GM19025 (cell line): ENCODE data around the gene CDH4.

Source experiments
- ATAC-seq: cut with Tn5 transposase; IDR thresholded peaks from one replicate; pipeline ENCODE4 v1.9.1; 2021; ENCODE audit warnings: mild to moderate bottlenecking, low read depth, moderate library complexity; ENCODE audit not compliant: unreplicated experiment

Gene CDH4

DNA sequence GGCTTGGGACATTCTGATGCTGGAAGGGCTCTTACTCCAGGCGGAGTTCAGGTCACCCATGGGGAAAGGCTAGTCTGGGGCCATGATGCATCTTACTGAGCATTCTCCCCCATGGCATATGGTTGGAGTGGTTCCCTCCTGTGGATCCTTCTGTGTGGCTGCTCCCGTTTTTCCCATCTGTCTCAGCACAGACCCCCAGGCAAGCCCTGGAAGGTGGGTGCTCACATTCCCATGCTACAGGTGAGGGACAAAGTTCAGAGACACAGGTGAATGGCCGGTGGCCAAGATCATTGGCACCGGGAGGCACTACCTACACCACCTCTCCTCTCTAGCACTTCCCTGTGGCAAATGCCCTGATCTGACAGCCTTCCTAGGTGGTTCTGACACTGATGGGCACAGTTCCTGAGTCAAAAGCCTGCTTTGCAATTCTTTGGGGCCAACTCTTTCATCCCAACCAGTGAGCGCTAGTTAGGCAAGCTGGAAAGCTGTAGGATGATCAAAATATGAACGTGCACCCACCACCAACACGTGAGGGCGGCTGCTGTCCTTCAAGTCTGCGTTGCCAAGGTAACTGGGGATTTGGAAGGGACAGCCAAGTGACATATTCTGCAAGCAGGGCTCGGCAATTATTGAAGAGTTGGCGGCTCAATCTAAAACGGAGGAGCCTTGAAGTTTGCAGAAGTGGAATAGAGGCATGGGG lies 124.6 kb downstream of the CDH4 start:
- no peak for ATAC-seq

DNA sequence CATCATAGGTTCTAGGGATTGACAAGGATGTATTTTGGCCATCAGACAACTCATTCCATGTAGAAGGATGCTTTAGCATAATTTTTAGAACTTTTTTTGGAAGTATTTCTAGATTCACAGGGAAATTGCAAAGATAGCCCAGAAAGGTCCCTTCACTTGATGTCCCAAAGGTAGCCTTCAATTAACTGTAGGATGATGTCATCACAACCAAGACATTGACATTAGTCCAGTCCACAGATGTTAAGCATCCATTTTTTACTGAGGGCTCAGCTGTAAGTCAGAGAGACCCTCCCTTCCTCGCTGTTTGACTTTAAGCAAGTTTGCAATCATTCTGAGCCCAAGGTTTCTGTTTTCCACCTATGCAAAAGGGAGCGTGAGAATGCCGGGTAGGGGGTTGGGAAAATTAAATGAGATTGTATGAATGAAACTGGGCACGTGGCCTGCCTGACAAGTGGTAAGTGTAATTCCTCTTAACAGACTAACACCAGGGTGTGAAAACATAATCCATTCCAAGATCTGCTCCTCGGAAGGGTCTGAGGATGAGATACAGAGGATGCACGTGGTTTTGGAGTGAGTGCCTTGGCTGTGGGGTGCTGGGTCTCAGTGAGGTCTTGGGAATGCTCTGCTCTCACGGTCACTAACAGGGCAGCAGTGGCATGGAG lies 126.8 kb downstream of the CDH4 start:
- no peak for ATAC-seq

DNA sequence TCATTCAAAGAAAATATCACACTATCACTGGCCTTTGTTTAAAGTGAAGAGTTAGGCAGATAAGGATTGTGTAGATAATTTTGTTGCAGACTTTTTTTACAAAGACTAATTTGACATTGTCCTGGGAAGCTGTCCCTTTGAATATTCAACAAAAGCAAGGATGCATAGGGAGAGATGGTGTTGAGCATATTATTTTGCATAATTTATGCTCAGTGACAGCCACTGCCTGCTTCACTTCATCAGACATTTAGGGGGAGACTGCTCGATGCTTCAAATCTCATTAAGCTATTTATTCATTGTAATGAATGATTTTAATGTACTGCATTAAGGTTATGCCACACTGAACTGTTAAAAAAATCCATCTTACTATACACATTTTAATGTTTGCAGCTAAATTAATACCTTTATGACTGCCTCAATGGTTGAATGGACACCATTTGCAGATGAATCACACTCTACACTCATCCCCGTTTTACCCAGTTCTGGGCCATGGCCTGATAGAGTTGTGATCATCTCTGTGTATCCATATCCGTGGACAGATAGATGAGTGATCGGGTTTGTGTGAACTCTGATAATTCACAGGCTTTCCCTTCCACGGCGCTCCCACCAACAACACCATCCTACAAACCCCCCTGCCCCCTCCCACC lies 128.0 kb downstream of the CDH4 start:
- no peak for ATAC-seq

DNA sequence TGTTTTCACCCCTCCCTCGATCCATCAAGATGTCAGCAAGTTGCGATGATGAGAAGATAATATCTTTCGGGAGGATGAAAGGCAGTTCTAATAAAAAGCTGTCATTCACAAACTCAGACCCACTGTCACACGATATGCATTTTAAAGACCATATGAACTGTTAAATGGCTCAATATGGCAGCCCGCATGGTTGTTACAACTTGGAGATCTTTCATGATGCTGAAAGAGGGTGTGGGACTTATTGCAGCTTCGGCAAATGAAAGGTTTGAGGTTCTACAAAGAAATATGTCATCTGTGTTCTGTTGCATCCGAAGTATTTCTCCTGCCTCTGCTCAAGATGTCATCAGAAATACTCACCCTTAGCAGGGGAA lies 128.5 kb downstream of the CDH4 start:
- no peak for ATAC-seq

DNA sequence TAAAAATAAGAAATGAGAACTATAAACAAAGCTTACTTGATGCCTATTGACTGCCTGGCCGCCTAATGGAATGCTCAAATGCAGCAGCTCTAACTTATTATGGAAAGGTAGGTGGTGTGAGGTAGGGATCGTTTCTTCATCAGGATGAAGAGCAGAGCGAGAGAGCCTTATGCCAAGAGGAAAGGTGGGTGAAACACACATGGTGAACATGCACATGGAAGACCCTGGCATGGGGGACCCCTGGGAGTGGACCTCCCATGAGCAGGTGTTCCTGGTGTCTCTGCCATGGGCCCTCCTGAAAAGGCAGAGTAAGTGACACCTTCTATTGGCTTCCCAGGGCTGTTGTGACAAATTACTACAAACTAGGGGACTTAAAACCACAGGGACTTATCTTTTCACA lies 130.1 kb downstream of the CDH4 start:
- no peak for ATAC-seq

DNA sequence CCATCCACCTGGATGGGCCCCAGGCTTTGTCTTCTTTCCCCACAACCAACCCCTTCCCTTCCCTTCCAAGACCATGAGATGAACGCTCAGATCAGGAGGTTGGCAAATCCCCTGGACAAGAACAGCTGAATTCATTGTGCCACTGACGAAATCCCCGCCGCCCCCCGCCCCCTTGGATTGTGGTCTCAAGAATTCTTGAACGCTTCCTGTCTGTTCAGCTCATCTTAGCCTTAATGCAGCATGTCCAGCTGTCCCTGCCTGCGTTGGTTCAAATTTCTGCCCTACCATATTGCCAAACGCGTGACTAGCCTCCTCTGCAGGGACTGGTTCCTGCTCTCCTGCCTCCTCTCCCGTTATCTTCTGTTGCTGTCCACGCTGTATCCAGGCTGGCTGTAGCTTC lies 133.2 kb downstream of the CDH4 start:
- ATAC-seq: no peak

DNA sequence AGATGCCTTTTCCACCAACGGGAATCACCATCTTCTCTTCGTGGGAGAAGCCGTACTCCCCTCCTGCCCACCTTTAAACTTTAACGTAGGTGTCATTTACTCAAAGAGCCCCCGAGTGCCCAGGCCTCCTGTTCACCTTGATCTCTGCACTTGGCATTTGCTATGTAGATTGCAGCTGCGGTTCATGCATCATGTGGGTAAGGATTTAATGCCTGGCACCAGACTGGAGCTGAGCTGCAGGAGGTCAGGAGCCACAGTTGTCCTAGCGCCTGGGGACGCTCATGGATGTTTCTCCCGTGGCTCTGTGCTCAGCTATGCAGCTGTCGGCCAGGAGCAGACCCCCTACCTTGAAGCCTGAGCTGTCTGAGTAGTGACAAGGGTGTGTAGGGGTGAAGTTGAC lies 133.7 kb downstream of the CDH4 start:
- no peak for ATAC-seq

DNA sequence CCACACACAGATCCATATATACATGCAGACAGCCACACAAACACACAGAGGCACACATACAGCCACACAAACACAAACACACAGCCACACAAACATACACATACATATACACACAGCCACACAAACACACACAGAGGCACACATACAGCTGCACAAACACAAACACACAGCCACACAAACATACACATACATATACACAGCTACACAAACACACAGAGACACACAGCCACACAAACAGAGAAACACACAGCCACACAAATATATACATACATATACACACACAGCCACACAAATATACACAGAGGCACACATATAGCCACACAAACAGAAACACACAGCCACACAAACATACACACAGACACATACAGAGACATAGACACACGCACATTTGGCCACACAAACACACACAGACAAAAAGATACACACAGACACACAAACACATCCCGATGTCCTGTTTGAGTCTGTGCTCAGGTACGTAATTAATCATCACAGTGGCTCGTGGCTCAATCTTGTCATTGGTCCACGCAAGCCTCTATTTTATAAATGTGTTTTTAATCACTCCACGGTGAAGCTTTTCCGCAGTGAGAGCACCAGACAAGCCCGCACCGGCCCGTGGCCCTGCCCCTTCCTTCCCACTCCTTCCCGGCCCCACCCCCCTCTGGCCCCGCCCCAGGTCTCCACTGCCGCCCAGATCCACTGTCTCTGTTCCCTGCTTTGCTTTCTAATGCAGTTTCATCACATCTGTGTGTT lies 135.3 kb downstream of the CDH4 start:
- no peak for ATAC-seq

DNA sequence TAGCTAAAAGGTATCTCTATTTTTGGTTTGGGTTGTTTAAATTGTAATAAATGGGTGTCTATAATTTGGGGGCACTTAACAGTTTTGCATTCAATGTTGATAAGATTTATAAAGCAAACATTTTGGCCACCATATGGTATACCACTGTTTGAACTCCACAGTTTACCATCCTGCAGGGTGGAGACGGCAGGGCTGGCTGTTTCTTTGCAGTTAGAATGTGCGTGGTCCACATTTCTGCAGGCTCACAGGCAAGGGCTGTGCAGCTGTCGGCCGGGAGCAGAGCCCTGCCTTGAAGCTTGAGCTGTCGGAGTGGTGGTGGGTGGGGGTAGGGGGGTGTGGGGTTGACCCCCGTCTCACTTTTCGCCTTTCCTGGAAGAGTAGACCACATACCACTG lies 135.9 kb downstream of the CDH4 start:
- no peak for ATAC-seq

DNA sequence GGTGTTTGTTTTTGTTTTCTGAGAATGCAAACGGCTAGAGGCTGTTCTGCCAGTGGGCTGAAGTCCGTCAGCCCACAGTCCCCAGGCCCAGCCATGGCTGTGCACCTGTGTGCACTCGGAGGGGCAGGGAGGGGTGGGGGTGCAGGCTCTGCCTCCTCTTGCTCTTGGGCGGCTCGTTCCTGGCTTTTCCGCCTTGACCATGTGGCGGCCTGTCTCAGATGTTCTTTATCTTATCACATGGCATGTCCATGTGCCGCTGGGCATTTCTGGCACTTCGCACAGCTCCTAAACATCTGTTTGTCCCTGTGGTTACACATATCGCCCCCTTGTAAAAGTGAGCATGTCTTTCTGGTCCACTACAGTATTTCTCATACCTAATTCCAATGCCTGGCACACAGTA lies 137.0 kb downstream of the CDH4 start:
- ATAC-seq: no peak

DNA sequence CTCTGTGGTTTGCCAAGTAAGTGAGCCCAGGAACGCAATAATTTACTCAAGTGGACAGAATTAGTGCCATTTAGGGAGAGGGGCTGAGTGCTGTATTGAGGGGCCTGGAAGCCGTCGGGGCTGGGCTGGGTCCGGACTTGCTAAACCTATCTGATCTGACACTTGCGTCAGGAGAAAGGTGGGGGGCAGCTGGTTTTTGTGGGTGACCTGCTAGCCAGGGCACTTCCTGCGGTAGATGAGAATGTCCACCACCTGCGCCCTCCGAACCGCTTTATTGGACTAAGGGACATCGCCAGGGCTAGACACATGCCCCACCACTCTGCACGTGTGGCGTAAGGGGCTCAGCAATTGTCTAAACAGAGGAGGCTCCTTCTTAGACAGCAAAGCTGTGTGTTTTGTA lies 139.1 kb downstream of the CDH4 start:
- no peak for ATAC-seq

DNA sequence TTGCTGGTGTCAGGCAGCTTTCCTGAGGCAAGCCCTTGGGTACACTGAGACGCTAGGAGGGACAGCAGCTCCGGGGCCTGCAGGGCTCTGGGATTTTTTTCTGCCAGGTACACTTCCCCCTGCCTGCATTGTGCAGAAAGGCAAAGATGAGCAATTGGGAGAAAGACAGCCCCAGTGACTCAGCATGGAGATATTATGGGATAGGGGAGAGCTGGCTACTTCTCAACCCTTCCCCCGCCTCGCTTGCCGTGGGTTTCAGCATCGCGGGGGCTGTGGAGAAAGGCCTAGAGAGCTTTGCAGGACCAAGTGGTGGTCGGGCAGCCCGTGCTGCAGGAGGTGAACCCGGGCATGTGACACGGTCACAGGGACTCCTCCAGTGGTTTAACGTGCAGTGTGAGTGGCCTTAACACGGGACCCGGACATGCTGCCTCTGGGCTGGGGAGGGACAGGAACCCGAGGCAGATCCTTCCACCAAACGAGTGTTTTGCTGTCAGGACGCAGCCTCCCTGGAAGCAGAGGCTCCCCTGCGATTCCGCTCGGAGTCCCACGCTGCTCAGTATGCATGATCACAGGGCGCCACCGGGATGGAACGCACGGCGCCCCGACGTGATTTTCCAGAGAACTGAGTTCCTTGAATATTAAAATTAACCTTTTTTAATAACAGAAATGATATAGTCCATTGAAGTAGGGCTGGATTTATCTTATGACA lies 139.9 kb downstream of the CDH4 start:
- no peak for ATAC-seq

DNA sequence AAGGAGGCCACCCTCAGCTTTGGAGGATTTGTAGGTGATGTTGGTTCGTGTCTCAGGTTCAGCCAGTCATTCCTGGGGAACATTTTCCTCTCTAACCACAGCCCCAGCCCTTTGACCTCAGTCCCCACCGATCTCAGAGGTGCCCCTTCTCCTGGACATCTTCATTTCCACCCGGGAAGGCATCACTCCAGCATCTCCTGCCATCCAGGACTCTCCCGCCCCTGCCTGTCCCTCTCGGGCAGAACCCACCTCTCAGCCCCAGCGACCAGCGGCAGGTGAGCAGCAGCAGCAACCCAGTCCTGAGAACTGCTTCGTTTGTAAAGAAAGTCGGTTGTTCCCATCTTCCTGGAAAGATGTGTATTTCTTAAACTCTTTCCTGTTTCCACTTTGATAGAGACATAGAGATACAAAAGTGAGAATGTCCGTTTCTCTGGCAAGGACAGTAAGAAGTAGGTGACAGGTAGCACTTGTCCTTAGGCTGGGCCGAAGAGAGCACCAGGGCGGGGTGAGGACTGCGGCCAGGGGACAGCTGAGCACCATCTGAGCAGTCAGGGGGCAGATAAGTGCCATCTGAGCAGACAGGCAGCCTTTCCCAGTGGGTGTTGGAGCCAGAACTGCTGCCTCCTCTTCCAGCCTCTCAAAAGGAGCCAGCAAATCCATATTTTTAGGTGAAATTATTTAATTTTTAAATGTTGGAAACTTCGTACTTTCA lies 142.2 kb downstream of the CDH4 start:
- no peak for ATAC-seq

DNA sequence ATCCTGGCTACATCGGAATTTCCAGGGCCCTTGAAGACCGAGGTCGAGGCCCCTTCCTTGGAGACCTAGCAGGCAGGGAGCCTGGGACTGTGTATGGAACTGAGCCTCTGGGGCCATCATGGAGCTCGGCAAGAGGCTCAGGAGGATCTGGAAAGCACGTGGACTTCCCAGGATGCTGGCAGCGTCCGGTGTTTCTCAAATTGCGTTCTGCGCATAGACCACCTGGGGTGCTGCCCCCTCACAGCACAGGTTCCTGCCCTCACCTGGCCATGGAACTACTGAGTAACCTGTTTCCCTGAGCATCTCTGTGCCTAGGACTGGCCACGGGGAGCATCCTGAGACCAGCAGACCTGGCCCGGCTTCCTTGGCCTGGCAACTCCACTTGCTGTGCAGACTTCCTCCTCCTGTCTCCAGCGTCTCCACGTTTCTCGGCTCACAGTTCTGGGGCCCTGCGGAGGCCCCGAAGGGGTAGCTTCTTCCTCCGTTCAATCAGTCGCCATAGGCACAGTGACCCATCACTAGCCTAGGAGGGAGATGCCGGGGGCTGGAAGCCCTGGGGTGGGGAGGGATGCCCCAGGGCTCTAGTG lies 144.3 kb downstream of the CDH4 start:
- ATAC-seq: no peak

DNA sequence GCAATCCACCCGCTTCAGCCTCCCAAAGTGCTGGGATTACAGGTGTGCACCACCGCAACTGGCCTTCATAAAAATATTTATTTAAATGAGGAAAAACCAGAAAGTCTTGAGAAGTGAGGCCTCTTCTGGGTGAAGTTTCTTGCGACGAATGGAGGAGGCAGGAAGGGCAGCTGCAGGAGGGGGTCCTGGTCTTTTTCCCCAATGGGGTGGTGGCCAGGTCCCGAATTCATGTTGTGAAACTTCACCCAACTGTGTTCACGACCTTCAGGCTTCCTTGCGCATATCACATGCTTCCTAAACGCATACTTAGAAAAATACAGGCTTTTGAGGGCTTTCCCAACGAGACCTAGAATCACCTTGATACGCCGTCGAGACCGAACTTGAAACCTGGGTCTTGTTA lies 145.1 kb downstream of the CDH4 start:
- ATAC-seq: no peak

DNA sequence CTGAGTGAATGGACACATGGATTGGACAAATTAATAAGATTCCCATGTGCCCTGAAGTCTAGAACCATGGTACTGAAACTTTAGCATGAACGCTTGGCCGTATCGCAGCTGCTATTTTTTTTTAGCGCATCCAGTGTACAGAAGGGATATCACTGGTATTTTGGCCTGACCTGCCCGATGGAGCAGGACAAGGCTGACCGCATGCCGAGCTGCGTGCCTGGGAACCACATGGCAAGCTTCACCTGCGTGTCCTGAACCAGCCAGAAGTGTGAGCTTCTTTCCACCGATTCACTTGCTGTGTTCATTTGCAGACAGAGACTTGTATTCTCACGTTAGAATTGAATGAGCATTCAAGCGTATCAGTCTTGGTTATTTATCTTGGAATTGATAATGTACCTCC lies 145.7 kb downstream of the CDH4 start:
- no peak for ATAC-seq

DNA sequence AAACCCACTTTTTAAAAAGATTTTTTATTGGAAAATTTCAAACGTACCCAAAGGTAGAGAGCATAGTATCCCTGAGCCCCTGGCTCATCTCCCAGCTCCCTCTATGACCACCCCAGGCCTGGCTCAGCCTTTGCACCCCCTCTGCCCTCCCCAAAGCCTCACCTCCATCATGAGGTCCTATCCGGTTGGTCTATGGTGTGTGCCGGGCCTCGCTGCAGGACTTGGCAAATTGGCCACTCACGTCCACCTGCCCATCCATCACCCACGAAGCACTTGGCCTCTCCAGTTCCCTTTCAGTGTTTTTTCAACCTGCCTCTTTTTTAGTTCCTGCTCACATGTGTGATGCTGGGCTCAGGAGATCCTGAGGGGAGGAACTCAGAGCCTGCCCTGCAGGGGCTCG lies 147.4 kb downstream of the CDH4 start:
- no peak for ATAC-seq

DNA sequence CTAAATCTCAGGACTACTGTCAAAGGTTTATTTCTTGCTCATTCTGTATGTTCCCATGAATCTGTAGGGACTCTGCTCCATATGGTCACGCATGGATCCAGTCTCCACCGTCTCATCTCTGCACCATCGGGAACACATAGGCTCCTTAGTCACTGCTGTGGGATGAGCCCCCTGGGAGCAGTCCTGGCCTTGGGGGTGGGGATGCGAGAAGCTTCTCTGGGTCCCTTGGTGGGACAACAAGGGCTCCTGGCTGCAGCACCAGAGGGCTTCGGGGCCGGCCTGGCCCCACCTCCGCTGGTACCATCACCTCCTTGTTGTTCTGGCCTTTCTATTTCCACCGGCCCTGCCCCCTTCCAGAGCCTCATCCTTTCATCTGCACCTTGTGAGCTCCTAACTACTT lies 148.4 kb downstream of the CDH4 start:
- no peak for ATAC-seq

DNA sequence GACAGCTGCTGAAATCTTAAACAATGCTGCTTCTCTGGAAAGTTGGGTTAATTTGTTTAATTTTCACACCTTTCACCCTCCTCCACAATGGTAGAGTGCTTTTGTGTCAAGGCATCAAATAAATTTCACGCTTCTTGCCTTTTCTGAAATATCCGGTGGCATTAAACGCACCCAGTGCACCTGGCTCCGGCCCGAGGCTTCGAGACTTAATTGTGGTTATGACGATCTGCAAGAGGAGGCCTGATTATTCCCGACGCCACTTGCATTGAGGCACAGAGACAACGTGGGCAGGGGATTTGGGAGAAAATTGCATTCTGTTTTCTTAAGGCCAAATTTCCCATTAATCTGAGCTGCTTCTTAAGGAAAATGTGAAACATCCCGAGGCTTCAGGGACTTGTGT lies 152.2 kb downstream of the CDH4 start:
- ATAC-seq: no peak

DNA sequence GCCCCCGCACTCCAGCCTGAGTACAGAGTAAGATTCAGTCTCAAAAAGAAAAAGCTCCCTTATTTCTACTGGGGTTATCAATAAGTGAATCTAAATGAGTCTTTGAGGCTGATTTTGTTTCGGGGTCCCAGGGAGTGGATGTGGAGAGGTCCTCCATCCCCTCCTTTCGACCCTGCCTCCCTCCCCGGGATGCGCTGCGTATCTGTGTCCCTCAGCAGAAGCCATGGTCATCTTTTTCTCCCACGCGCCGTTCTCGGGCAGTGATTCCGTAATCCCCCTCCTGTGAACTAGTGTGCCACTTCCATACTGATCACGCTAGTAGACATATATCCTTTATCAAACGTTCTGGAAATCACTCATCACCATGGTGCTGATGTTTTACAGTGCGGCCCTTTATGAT lies 152.9 kb downstream of the CDH4 start:
- ATAC-seq: no peak
